ENCODE results near the gene NCAPG2.

DNA sequence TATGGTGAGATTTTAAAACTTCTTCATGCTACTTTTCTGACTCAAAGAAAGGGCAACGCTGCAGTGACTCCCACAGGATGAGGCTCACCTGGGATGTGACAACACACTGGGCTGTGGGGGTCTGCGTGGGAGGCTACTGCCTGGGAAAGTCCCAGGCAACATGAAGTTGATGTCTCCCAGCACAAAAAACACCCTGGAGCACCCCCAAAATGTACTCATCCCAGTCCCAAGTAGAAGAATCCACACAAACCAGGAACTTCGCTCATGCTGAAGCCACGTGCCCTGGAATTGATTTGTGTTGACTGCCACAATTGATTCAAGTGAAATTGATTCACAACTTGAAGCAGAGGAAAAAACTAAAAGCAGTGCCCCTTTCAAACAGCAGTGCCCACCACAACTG lies 92.1 kb downstream of the NCAPG2 start:
- TF ChIP-seq, protein P1, sequence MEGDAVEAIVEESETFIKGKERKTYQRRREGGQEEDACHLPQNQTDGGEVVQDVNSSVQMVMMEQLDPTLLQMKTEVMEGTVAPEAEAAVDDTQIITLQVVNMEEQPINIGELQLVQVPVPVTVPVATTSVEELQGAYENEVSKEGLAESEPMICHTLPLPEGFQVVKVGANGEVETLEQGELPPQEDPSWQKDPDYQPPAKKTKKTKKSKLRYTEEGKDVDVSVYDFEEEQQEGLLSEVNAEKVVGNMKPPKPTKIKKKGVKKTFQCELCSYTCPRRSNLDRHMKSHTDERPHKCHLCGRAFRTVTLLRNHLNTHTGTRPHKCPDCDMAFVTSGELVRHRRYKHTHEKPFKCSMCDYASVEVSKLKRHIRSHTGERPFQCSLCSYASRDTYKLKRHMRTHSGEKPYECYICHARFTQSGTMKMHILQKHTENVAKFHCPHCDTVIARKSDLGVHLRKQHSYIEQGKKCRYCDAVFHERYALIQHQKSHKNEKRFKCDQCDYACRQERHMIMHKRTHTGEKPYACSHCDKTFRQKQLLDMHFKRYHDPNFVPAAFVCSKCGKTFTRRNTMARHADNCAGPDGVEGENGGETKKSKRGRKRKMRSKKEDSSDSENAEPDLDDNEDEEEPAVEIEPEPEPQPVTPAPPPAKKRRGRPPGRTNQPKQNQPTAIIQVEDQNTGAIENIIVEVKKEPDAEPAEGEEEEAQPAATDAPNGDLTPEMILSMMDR (IDR thresholded peaks at IDR 0.05) = no peak
- TF ChIP-seq POLR2A (IDR thresholded peaks at IDR 0.05) = no peak
